ENCODE measurements around the gene DPEP2. TPM values are rescaled to one million over a fixed set of nuclear protein-coding genes. Genes with fewer than 3 reads are reported as not detected.
"Not testable (repeated sequence)": the region's sequence is repeated elsewhere in the genome, so short reads cannot be mapped to it uniquely, and the experiment has no call there.

DPEP2 gene
- total RNA-seq, 4 donors from 2014 or later, result 4.0 to 8.7 (median 4.8) TPM

GRCh38 chr16:67939507-67940445, 59.5 kb downstream of the DPEP2 start:
- ATAC-seq (ENCODE audit: low FRiP score) (no peak), DNase-seq (ENCODE audit: low spot score) (no peak)
- no peak for TF ChIP-seq CTCF (IDR thresholded peaks at IDR 0.05)

- not testable (repeated sequence) for DNase-seq (ENCODE audit: low spot score)
Observed at GRCh38 chr16:67937713-67938112, 61.6 kb downstream of the DPEP2 start.

More at GRCh38 chr16:67937713-67938112, 61.6 kb downstream of the DPEP2 start:
- ATAC-seq (ENCODE audit: low FRiP score), result not testable (repeated sequence)

Small RNA genes lying within 50 kb of the gene (small RNA-seq; reads per million reads assigned to genes)
- not detected for gene RNU6-359P

Other genes with a start within 250 kb of the DPEP2 start
- gene RANBP10, start 192.9 kb downstream of the DPEP2 start, total RNA-seq, result 1 to 10 TPM; 6.0 to 9.8 (median 8.3) TPM
- 1 to 10 TPM in 2 of 4 donors, under 1 TPM in 2; 0.60 to 1.9 (median 1.1) TPM for gene TSNAXIP1, start 192.6 kb downstream of the DPEP2 start, total RNA-seq
- 10 to 100 TPM; 37.4 to 61.6 (median 48.3) TPM for gene THAP11, start 157.2 kb downstream of the DPEP2 start, total RNA-seq
- 100 to 1,000 TPM in 2 of 4 donors, 10 to 100 TPM in 2; 79.0 to 150 (median 110) TPM for gene NUTF2, start 152.6 kb downstream of the DPEP2 start, total RNA-seq
- 100 to 1,000 TPM in 1 of 4 donors, 10 to 100 TPM in 3; 22.9 to 135 (median 37.8) TPM for gene CENPT, start 151.8 kb downstream of the DPEP2 start, total RNA-seq
- gene EDC4, start 126.4 kb downstream of the DPEP2 start, total RNA-seq, result 10 to 100 TPM; 27.3 to 92.2 (median 43.0) TPM
- 1 to 10 TPM in 2 of 4 donors, not detected in 2; 3.0 to 5.5 TPM for gene NRN1L, start 114.6 kb downstream of the DPEP2 start, total RNA-seq
- 10 to 100 TPM; 16.1 to 24.6 (median 19.9) TPM for gene PSKH1, start 106.2 kb downstream of the DPEP2 start, total RNA-seq
- 1 to 10 TPM in 3 of 4 donors, under 1 TPM in 1; 0.65 to 5.0 (median 2.3) TPM for gene CTRL, start 67.6 kb downstream of the DPEP2 start, total RNA-seq
- gene PSMB10, start 62.6 kb downstream of the DPEP2 start, total RNA-seq, result 10 to 100 TPM; 29.9 to 53.0 (median 45.3) TPM
- 10 to 100 TPM in 3 of 4 donors, 1 to 10 TPM in 1; 7.7 to 52.2 (median 13.0) TPM for gene LCAT, start 55.4 kb downstream of the DPEP2 start, total RNA-seq
- 10 to 100 TPM; 39.4 to 92.2 (median 70.8) TPM for gene SLC12A4, start 30.8 kb downstream of the DPEP2 start, total RNA-seq
- under 1 TPM in 2 of 4 donors, not detected in 2; 0.24 to 0.63 TPM for gene DPEP3, start 19.0 kb downstream of the DPEP2 start, total RNA-seq
- gene DPEP2NB, start 16.4 kb upstream of the DPEP2 start, total RNA-seq, result not detected
- gene DDX28, start 23.7 kb upstream of the DPEP2 start, total RNA-seq, result 10 to 100 TPM in 1 of 4 donors, 1 to 10 TPM in 3; 6.4 to 13.5 (median 6.8) TPM
- gene DUS2, start 23.8 kb upstream of the DPEP2 start, total RNA-seq, result 10 to 100 TPM in 2 of 4 donors, 1 to 10 TPM in 2; 6.7 to 17.9 (median 10.2) TPM
- 10 to 100 TPM; 39.5 to 54.5 (median 45.6) TPM for gene NFATC3, start 85.9 kb upstream of the DPEP2 start, total RNA-seq
- gene ESRP2, start 236.6 kb upstream of the DPEP2 start, total RNA-seq, result 1 to 10 TPM in 3 of 4 donors, not detected in 1; 1.9 to 6.5 (median 4.2) TPM
- gene PLA2G15, start 245.9 kb upstream of the DPEP2 start, total RNA-seq, result 10 to 100 TPM; 24.0 to 42.9 (median 31.1) TPM